OCI-LY7 (cell line): ENCODE data around the gene RPGRIP1L.

Experiments
- CTCF ChIP-seq: fragments of 200-600 bp; sonication (generic); conservative IDR thresholded peaks from 2 replicates; pipeline ENCODE4 v1.5.1; 2014; ENCODE audit warnings: mild to moderate bottlenecking, antibody characterized with exemption, low read length, moderate library complexity, mixed read lengths
- EZH2phosphoT487 ChIP-seq: fragments of 200-600 bp; sonication (generic); IDR thresholded peaks from 2 replicates; pipeline ENCODE4 v1.6.1; 2018; ENCODE audit warnings: low read depth, borderline replicate concordance, mild to moderate bottlenecking, mixed run types, antibody characterized with exemption, low read length, moderate library complexity, mixed read lengths

GRCh38 chr16:53625221-53625620 is 78.4 kb downstream of the RPGRIP1L start:
- TF ChIP-seq CTCF (no peak), EZH2phosphoT487 (no peak)
